GM18951 (cell line): ENCODE data around the gene MCOLN2.

Source experiments
- POLR2A ChIP-seq: IDR thresholded peaks from 4 replicates; pipeline ENCODE4 v1.6.1; 2011; ENCODE audit warnings: mild to moderate bottlenecking; ENCODE audit not compliant: insufficient read length, insufficient read depth; ENCODE audit errors: extremely low read depth
- in situ Hi-C: fragments of 300-500 bp; cut with MboI; formaldehyde crosslinking; loops from one replicate; pipeline ENCODE4 v1.12.0; 2022; ENCODE audit warnings: low sequenced_read_pairs, mixed read lengths, inconsistent platforms; ENCODE audit not compliant: unreplicated experiment

The MCOLN2 gene

GRCh38 chr1:84944767-84945486 lies 52.0 kb downstream of the MCOLN2 start:
- in situ Hi-C loops = loop anchor here (10.0 kb wide), 1 partner anchor 320 kb away; no protein-coding TSS in a partner anchor
- no peak for TF ChIP-seq POLR2A

GRCh38 chr1:84941843-84942242 lies 55.1 kb downstream of the MCOLN2 start:
- in situ Hi-C loops = loop anchor here (10.0 kb wide), 1 partner anchor 323 kb away; no protein-coding TSS in a partner anchor

GRCh38 chr1:84940481-84940880 lies 56.4 kb downstream of the MCOLN2 start:
- TF ChIP-seq POLR2A = no peak
- in situ Hi-C loops = loop anchor here (10.0 kb wide), 1 partner anchor 324 kb away; no protein-coding TSS in a partner anchor

More at GRCh38 chr1:84941843-84942242, 55.1 kb downstream of the MCOLN2 start:
- no peak for TF ChIP-seq POLR2A

- TF ChIP-seq POLR2A = no peak
- in situ Hi-C loops = loop anchor here (10.0 kb wide), 1 partner anchor 325 kb away; no protein-coding TSS in a partner anchor
Measured at GRCh38 chr1:84939761-84940160, 57.2 kb downstream of the MCOLN2 start.

- no peak for TF ChIP-seq POLR2A
- in situ Hi-C loops = no loop called here
Measured at GRCh38 chr1:84939151-84939550, 57.8 kb downstream of the MCOLN2 start.

- no peak for TF ChIP-seq POLR2A
- in situ Hi-C loops = no loop called here
Measured at GRCh38 chr1:84936116-84936810, 60.6 kb downstream of the MCOLN2 start.

GRCh38 chr1:84933011-84933611 lies 63.8 kb downstream of the MCOLN2 start:
- TF ChIP-seq POLR2A = no peak
- in situ Hi-C loops = no loop called here

- in situ Hi-C loops = no loop called here
- no peak for TF ChIP-seq POLR2A
Measured at GRCh38 chr1:84930831-84931230, 66.1 kb downstream of the MCOLN2 start.

- in situ Hi-C loops = no loop called here
Measured at GRCh38 chr1:84930329-84930728, 66.6 kb downstream of the MCOLN2 start.

GRCh38 chr1:84929581-84929980 lies 67.3 kb downstream of the MCOLN2 start:
- no peak for TF ChIP-seq POLR2A
- in situ Hi-C loops = no loop called here

More at GRCh38 chr1:84930329-84930728, 66.6 kb downstream of the MCOLN2 start:
- no peak for TF ChIP-seq POLR2A

GRCh38 chr1:84928979-84929378 lies 67.9 kb downstream of the MCOLN2 start:
- in situ Hi-C loops = no loop called here

GRCh38 chr1:84923317-84923716 lies 73.6 kb downstream of the MCOLN2 start:
- in situ Hi-C loops = no loop called here
- TF ChIP-seq POLR2A = no peak

More at GRCh38 chr1:84928979-84929378, 67.9 kb downstream of the MCOLN2 start:
- no peak for TF ChIP-seq POLR2A

GRCh38 chr1:84920159-84920558 lies 76.8 kb downstream of the MCOLN2 start:
- in situ Hi-C loops = no loop called here
- TF ChIP-seq POLR2A = no peak
